Esophagus squamous epithelium (tissue), 5 donors: ENCODE data around the gene PLCB1. TPM values are rescaled to one million over a fixed set of nuclear protein-coding genes. Genes with fewer than 3 reads are reported as not detected.

ENCODE experiments used
- DNase-seq: peaks from one replicate; lab custom pipeline; 2025; lab: John Stamatoyannopoulos, UW
- H3K27ac ChIP-seq, 4 donors: fragments of 200-600 bp; sonication (generic); one replicate each; pipeline ENCODE4 v1.5.1; 2016 to 2019; ENCODE audit warnings: mild to moderate bottlenecking in 1 of 4
- H3K27me3 ChIP-seq, 4 donors: fragments of 200-600 bp; sonication (generic); 1 replicate in 3 of 4; 2 replicates in 1 of 4; pipeline versions ENCODE4 v1.5.1 to v1.6.0; 2017 to 2021; ENCODE audit warnings: antibody characterized with exemption in 1 of 4
- H3K36me3 ChIP-seq, 3 donors: fragments of 200-600 bp; sonication (generic); one replicate each; pipeline ENCODE4 v1.5.1; 2016 to 2019
- H3K4me1 ChIP-seq, 3 donors: fragments of 200-600 bp; sonication (generic); one replicate each; pipeline ENCODE4 v1.5.1; 2017 to 2019
- H3K4me3 ChIP-seq, 4 donors: fragments of 200-600 bp; sonication (generic); 1 replicate in 3 of 4; 2 replicates in 1 of 4; pipeline ENCODE4 v1.5.1; 2016 to 2019; ENCODE audit warnings: mild to moderate bottlenecking in 2 of 4, moderate library complexity in 1 of 4
- H3K9me3 ChIP-seq, 3 donors: fragments of 200-600 bp; sonication (generic); one replicate each; pipeline ENCODE4 v1.5.1; 2016 to 2019
- POLR2A ChIP-seq, 4 donors: fragments of 450-650 bp; IDR thresholded peaks; one replicate each; pipeline ENCODE4 v1.6.1; 2017; ENCODE audit warnings: antibody characterized with exemption in 4 of 4, mild to moderate bottlenecking in 4 of 4, moderate library complexity in 3 of 4
- WGBS, 2 donors: methylation state at CpG; one replicate each; pipeline ENCODE4 v1.1.5; 2018; 5-methylcytosine and 5-hydroxymethylcytosine counted together
- intact Hi-C: fragments of 100-400 bp; cut with DNase I; formaldehyde crosslinking; loops from one replicate; pipeline ENCODE4 v1.15.0; 2022
- total RNA-seq, 4 donors: library from RNA; depleted of rRNA; stranded (reverse); fragments of >200 nt; gene quantifications; one replicate each; pipeline ENCODE4 v1.1.0, GENCODE V29; 2016
- TF ChIP-seq, protein P1 (sequence below), 6 experiments: fragments of 450-650 bp in 4 of 6; fragments of 200-600 bp in 2 of 6; sonication (generic) in 2 of 6; IDR thresholded peaks; one replicate each; pipeline ENCODE4 v1.5.1; 2016 to 2019; ENCODE audit warnings: antibody characterized with exemption in 6 of 6, mild to moderate bottlenecking in 4 of 6, moderate library complexity in 4 of 6
- donor health status: DM: yes; HTN: yes; CAD: no.

Gene PLCB1
- total RNA-seq, 4 donors from 2014 or later, result 1.9 to 20.4 (median 5.0) TPM

- Histone ChIP-seq H3K27me3 (peaks cover 0 to 40% (median 0%) of the 10 kb centered on the region in 4 donors), H3K27ac (no peak overlapping the region), H3K36me3 (no peaks in the 10 kb centered on the region), H3K9me3 (no peaks in the 10 kb centered on the region), H3K4me3 (no peak overlapping the region), H3K4me1 (peaks cover 0 to 32% (median 4%) of the 10 kb centered on the region in 3 donors)
- TF ChIP-seq POLR2A (IDR thresholded peaks at IDR 0.05), result no peak
- TF ChIP-seq, protein P1, sequence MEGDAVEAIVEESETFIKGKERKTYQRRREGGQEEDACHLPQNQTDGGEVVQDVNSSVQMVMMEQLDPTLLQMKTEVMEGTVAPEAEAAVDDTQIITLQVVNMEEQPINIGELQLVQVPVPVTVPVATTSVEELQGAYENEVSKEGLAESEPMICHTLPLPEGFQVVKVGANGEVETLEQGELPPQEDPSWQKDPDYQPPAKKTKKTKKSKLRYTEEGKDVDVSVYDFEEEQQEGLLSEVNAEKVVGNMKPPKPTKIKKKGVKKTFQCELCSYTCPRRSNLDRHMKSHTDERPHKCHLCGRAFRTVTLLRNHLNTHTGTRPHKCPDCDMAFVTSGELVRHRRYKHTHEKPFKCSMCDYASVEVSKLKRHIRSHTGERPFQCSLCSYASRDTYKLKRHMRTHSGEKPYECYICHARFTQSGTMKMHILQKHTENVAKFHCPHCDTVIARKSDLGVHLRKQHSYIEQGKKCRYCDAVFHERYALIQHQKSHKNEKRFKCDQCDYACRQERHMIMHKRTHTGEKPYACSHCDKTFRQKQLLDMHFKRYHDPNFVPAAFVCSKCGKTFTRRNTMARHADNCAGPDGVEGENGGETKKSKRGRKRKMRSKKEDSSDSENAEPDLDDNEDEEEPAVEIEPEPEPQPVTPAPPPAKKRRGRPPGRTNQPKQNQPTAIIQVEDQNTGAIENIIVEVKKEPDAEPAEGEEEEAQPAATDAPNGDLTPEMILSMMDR (IDR thresholded peaks at IDR 0.05), result no peak
- WGBS, 2 donors, result 49 to 68% methylated on average over 6 of the region's 6 CpGs
- intact Hi-C loops, result no loop called here
- DNase-seq, result no peak
Observed at GRCh38 chr20:8129211-8129976, 2.7 kb upstream of the PLCB1 start.

GRCh38 chr20:8130840-8131526, 1.1 kb upstream of the PLCB1 start:
- Histone ChIP-seq H3K4me1 (peaks cover 0 to 38% (median 4%) of the 10 kb centered on the region in 3 donors), H3K27me3 (peaks cover 0 to 50% (median 0%) of the 10 kb centered on the region in 4 donors), H3K36me3 (no peaks in the 10 kb centered on the region), H3K9me3 (no peaks in the 10 kb centered on the region), H3K27ac (peak overlapping the region in 3 of 4 donors; percentile 74 to 92 (median 91)), H3K4me3 (peak overlapping the region in 3 of 4 donors; percentile 55 to 85 (median 81))
- intact Hi-C loops, result loop anchor here (10.0 kb wide), 2 partner anchors 254 to 584 kb away; no protein-coding TSS in a partner anchor
- TF ChIP-seq, protein P1 (IDR thresholded peaks at IDR 0.05), result no peak
- TF ChIP-seq POLR2A (IDR thresholded peaks at IDR 0.05), result no peak
- DNase-seq, result no peak
- WGBS, 2 donors, result 69 to 70% methylated on average over 8 of the region's 8 CpGs

DNA sequence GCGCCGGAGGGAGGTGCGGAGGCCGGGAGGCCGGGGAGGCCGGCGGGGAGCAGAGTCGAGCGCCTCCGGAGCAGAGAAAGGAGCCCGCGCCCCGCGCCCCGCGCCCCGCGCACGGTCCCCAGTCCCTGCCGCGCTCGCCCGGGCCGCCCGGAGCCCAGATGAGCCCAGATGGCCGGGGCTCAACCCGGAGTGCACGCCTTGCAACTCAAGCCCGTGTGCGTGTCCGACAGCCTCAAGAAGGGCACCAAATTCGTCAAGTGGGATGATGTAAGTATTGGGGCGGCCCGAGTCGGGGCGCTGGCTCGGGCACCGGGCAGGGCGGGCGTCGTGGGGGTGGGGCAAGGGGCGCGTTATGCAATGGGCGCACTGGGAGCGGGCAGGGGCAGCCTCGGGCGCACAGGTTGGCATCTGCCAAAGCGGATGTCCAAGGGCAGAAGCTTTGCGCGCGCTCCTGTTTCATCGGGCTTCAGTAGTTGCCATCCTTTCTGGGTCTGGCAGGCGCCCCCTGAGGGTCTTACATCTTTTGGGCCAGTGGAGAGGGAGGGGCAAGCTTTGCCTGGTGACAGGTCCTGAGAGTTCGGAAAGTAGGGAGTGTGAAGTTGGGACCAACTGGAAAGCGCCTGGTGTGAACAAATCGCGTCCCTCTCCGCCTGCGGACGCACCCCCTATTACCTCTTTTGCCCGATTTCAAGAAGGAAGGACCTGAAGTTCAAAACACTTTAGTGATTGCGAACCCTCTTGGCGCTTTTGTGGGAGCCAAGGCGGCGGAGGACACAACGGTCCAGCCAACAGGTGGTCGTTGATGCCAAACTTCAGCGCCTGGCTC, 631 bp downstream of the PLCB1 start:
- DNase-seq, result no peak
- 2 to 3% methylated on average over 6 to 12 of the region's 68 CpGs for WGBS, 2 donors
- TF ChIP-seq POLR2A (IDR thresholded peaks at IDR 0.05), result peak in 1 of 4 donors; percentile 9
- TF ChIP-seq, protein P1 (IDR thresholded peaks at IDR 0.05), result no peak

DNA sequence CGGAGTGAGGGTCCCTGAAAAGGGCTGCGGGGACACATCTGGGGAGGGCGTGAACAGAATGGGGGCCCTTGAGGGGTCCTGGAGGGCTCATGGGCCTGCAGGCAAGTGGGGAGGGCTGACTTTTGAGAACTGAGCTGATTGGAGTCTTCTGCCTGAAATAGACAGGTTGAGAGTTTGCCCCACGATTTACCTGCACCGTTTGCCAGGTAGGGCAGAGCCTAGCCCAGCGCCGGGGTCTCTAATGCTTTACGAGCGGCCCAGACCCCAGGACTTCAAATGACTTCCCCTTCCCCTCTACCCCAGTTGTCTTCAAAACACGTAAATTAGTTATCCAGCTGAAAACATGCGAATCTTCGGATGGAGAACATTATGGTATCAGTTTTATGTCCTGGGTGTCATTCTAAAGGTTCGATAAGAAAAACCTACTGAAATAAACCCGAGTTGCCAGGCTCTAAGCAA, 1.3 kb downstream of the PLCB1 start:
- DNase-seq, result no peak
- H3K27ac ChIP-seq, result peak overlapping the region; percentile 74 to 92 (median 82)
- WGBS, 2 donors, result 17 to 21% methylated on average over 7 to 11 of the region's 14 CpGs
- H3K4me1 ChIP-seq, result peaks cover 0 to 38% (median 4%) of the 10 kb centered on the region in 3 donors
- no peaks in the 10 kb centered on the region for H3K9me3 ChIP-seq
- peaks cover 0 to 50% (median 0%) of the 10 kb centered on the region in 4 donors for H3K27me3 ChIP-seq
- intact Hi-C loops, result loop anchor here (10.0 kb wide), 2 partner anchors 251 to 581 kb away; no protein-coding TSS in a partner anchor
- H3K4me3 ChIP-seq, result peak overlapping the region; percentile 53 to 85 (median 68)
- H3K36me3 ChIP-seq, result no peaks in the 10 kb centered on the region
- no peak for TF ChIP-seq POLR2A (IDR thresholded peaks at IDR 0.05)
- TF ChIP-seq, protein P1 (IDR thresholded peaks at IDR 0.05), result no peak

More for the DNA sequence above, 631 bp downstream of the PLCB1 start:
- H3K27me3 ChIP-seq, result peaks cover 0 to 50% (median 0%) of the 10 kb centered on the region in 4 donors
- no peaks in the 10 kb centered on the region for H3K36me3 ChIP-seq
- no peaks in the 10 kb centered on the region for H3K9me3 ChIP-seq
- peak overlapping the region; percentile 74 to 92 (median 82) for H3K27ac ChIP-seq
- peak overlapping the region; percentile 53 to 85 (median 68) for H3K4me3 ChIP-seq
- intact Hi-C loops, result loop anchor here (10.0 kb wide), 2 partner anchors 252 to 582 kb away; no protein-coding TSS in a partner anchor
- peaks cover 0 to 38% (median 4%) of the 10 kb centered on the region in 3 donors for H3K4me1 ChIP-seq
